Activated CD8-positive, alpha-beta memory T cell treated with anti-CD3 and anti-CD28 coated beads, Interleukin-2, amount 50 U/mL, for 48 hours (primary cell): ENCODE results near the gene TFEB.

Source experiments
- DNase-seq: peaks from one replicate; pipeline ENCODE4 v3.0.0-alpha.2; 2020

The TFEB gene

DNA sequence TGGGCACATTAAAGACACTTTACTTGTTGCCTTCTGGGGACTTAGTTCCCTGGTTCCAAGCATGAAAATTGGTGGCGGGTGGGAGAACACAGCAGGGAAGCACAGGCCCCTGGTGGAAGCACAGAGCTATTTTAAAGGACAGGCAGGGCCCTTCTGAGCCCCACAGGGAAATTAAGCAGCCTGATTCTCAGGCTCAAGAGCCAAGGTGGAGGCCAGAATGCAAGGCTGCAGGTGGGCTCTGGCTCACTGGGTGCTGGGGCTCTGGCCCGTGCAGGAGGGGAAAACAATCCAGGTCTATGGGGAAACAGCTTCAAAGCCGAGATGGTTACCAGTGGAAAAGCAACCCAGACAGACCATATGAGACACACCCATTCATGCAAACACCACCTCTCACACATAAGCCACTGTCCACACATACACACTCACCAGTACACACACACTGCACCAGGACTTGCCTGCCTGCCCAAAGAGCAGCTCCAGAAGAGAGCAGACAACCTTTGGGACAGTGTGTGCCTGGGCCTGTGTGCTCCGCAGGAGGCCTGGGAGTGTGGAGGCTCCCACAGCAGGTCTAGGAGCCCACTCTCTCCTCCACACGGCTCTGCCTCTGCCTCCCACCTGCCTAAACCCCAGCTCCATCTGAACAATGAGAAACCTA, 30.6 kb downstream of the TFEB start:
- no peak for DNase-seq

DNA sequence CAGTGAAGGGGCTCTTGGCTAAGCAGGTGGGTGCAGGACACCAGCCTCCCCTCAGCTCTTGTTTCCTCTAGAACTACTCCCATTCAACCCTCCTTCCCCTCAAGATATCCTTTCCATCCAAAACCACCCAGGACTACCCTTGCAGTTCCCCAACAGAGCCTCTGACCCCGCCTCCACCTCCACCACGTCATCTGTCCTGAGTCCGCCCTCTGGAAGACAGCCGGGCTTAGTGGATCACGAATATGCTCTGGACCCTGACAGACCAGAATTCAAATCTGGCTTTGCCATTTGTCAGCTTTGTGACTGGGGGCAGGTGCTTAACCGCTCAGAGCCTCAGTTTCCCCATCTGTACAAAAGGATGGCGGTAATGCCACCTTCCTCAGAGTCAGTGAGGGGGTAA, 31.4 kb downstream of the TFEB start:
- no peak for DNase-seq

DNA sequence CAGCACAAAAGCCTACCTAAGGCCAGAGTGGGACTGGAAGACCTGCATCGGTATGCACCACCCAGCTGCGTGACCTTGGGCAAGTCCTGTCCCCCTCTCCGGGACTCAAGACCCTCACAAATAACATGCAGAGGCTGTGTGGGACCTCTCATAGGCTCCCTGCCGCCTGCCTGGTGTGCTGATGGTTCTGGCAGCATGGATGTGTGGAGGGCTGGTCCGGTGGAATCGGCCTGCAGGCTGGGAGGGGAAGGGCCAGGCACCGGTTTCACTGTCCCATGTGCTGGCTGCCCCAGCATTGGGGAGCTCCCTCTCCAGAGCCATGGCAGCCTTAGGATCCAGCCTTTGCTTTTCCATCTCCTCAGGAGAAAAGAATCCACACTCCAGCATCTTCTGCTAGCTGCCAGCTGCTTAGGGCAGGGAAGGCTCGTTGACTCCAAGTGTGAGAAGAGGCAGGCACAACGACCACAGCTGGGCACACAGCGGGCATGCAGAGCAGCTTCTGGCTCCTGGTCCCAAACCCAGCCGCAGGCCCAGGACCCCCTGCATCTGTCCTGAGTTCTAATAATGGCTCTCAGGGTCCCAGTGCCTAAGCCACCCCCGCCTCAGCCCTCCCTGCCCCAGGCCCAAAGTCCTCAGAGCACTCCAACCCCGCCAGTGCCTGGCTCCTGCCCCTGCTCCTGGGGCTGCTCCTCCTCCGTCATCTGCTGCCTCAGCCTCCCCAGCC, 32.5 kb downstream of the TFEB start:
- DNase-seq = no peak

DNA sequence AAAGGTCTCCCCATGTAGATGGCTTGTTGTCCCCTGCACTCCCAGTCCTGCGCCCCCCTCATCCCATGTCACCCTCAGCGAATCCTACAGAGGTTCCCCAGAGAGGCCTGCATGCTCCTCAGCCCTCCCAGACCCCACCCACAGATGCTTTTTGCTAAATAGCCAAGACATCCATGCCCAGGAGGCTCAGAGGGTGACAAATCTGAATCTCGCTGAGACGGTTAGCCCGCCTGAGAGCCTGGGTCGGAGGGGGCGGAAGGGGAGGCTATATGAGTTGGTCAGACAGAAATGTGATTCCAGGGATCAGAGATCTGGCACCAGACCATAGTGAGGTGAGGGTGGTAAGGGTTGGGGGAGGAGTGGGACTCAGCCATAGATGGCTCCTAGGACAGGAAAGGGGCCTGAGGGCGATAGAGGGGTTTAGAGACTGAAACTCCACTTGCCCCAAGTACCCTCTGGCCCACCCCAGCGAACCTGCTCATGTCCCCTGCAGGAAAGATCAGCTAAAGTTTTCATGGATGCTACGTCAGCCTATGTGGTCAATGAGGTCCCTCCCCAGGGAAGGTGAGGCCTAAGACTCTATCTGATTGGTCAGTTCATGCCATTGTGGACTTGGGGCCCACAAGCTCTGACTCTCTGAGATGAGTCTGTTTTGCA, 33.2 kb downstream of the TFEB start:
- DNase-seq = no peak

DNA sequence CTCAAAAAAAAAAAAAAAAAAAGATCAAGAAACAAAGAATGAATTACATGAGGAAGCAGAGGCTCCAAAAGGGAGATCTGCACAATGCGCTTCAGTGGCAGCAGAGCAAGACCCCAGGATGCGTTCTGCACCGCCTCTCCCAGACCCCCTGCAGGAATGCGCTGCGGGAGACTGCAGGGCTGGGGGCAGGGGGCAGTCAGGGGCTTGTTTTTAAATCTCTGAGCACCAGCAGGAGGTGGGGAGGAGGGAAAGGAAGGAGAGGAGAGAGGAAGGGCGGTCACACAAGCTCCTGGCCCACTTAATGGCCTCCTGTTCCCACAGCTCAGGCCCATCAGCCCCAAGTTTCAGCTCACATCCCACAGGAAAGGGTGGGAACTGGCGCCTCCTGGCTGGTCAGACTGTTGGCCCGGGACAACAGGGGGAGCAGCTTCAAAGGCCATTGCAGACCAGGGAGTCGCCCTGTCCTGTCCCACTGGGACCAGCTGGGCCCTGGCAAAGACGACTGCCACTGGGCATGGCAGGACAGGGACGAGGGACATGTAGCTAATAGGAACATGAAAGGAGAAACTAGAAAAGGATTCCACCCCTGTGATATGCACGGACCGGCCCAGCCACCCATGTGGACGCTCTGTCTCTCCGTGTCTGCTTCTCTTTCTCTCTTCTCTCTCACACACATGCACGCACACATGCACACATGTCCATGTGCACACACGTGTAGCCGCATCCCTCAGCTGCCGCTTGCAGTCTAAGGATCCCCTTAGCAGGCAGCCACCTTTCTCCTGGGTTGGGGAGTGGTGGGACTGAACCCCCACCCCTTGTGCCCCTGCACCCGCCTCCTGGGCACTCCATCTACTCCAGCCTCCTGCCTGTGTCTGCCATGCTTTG, 34.7 kb downstream of the TFEB start:
- DNase-seq = no peak

DNA sequence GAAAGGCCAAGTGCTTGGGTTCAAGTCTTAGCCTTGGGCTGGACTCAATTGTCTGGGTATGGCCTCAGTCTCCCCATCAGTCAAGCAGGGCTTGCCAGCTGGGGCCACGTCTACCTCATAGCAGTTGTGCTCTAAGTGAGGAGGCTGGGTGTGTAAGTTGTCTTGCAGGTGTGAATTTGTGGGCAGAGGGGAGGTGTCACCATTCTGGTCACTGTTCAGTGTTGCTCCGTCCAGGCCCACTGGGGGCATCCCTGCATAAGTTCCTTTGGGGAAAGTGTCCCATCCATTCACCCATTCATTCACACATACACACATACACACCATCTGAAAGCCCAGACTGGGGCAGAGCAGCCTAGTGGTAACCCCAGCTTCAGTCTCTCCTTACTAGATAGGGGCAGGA, 36.3 kb downstream of the TFEB start:
- DNase-seq = no peak

DNA sequence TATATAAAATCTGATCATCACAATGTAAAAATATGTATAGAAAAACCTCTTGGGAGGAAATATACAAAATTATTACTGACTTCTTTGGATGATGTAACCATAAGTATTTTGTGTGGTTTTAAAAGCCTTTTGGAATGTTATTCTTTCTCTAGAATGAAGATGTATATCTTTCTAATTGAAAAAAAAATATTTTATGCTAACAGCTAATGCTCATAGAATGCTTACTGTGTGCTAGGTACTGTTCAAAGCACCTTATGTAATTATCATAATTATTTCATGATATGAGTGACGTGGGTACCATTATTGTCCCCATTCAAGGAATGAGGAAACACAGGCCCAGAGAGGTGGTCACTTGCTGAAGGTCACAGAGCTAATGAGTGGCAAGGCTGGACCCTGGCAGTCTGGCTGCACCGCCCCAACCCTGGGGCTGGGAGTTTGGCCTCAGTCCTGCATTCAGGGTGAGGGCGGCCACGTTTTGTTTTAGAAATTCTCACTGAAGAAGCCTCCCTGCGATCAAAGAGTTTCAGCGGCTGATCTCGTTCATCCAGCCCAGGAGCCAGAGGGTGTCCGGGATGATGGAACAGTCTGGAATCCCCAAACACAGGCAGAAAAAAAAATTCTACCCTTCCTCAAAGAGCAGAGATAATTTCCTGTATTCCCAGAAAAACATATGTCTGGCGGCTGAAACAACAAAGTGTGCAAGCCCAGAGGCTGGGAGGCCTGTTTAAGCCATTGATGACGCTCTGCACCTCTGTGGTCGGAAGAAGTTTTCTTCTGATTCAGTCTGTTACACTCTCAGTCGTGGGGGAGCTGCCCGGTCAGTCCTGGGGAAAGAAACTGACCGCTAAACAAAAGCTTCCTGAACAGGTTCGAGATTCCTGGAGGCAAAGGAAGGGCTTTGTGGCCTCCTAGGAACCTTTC, 37.3 kb downstream of the TFEB start:
- no peak for DNase-seq

DNA sequence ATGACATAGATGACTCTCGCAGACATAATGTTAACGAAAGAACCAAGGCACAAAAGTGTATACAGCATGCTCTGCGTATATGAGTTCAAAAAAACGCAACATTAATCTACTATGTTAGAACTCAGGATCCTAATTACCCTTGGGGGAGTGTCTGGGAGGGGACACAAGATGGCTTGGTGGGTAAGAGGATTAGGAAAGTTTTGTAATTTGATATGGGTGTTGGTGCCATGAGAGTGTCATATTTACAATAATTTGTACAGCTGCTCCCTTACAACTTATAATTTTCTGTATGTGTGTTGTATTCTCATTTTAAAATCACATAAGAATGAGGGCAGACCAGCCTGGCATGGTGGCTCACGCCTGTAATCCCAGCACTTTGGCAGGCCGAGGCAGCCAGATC, 38.6 kb downstream of the TFEB start:
- DNase-seq = no peak

DNA sequence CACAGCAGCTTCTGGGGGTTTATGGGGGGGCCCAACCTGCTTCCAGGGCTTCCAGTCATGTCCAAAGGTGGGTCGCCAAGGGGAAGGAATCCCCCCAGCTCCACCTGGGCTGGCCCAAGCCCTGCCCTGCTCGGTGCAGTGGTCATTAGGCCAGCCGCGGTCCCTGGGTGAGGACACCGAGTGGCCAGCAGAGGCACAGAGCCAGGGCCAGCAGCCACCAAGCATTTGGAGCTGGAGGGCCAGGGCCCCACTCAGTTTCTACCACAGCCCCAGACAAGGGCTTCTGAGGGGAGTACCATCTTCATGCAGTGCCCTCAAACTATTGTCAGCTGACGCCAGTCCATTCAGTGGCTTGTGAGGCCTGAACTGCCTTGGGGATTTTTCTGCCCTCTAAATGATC, 39.6 kb downstream of the TFEB start:
- DNase-seq = no peak

DNA sequence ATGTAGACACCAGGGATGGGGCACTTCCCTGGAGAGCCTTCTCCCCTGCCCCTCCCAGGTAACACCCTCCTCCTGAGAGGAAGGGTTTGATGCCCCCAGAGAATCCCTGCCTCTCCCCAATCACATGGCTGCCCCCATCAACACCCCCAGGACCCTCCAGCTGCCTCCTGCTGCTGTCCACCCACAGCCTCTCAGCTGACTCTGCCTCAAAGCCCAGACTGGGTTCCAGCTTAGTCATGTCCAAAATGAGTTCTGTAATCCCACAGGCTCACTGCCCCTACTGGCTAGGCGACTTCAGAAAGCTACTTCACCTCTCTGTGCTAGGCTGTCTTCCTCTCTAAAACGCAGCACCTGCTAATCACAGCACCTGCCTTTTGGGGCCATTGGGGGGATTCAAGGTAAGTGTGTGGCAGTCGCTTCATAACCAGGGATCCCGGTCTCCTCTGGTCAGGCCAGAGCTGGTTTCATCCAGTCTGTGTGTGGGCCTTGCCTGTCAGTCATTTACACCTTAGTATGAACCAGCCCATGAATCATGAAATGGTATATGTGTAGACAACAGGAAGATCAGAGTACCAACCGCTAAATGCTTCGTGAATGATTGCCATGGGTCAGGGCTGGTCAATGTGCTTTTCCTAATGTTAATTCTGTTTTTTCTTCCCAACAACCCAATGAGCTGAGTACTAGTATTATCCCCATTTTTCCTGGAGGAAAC, 40.4 kb downstream of the TFEB start:
- no peak for DNase-seq

DNA sequence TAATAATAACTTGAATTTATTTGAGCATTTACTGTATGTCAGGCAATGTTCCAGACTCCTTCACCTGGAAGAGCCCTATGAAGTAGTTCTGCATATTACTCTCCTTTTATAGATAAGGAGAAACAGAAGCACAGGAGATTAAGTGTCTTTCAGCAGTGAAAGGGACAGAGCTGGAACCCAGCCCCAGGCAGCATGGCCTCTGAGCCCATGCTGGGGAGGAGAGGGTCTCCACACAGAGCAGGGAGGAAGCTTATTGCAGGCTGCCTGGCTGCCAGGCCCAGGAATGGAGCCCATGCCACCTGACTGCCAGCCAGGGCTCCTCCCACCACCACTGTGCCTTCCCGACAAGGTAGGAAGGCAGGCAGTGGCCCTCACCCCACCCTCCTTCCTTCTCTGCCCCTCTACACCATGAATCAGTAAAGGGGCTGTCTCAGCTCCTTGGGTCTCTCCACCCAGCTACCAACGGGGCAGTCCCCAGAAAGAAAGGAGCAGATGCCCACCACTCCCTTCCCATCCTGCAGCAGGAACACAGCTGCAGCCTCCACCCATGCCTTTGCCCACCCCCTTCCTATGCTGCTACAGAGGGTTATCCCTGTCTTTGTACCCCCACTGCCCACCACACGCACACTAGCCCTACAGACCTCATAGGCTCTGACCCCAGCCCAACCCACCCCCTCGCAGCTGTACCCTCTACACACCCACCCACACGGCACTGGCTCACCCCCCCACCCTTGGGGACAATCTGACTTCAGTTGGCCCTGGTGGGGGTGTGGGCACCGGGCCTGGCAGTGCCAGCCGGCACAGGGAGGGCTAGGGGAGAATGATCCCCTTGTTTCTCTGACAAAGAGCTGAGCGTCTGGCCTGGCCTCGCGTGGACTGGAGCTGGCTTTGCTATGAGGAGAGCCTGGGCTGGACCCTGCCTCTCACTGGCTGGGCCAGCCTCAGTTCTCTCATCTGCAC, 41.8 kb downstream of the TFEB start:
- DNase-seq = no peak

DNA sequence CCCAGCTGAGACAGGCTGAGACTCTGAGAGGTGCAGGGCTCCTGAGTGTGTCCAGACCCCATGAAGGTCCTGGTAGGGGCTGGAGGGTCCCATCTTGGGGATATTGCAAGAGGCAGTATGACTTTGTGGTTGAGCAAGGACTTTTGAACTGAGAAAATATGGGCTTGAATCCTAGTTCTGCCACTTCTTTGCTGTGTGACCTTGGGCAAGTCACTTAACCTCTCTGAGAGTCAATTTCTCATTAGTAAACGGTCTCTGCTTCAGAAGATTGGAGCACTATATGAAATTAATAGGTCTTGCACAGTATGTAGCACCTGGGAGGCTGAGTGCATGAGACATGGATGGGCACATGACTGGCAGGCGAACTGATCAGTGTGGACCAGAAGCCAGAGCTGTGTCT, 42.7 kb downstream of the TFEB start:
- no peak for DNase-seq

DNA sequence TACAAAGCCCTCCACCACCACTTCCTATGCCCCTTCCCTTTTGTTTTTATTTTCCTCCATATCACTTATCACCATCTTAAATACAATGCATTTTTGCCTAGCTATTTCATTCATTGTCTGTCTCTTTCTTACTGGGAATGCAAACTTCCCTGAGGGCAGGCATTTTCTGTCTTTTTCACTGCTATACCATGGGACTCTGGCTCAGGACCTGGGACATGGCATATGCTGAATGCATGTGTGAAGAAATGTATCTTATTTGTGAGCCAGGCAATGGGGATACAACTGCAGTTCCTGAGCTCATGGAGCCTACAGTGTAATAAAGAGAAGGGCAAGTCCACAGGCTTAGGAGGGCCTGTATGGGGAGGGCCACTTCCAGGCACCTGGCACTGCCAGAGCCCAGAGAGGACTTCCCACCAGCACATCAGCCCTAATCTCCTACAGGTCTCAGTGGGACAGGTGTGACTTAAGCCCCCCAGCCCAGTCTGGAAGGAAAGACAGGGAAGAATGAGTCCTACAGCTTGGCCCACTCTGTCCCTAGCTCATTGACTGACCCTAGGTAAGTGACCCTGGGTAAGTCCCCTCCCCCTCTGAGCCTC, 43.2 kb downstream of the TFEB start:
- DNase-seq = no peak

DNA sequence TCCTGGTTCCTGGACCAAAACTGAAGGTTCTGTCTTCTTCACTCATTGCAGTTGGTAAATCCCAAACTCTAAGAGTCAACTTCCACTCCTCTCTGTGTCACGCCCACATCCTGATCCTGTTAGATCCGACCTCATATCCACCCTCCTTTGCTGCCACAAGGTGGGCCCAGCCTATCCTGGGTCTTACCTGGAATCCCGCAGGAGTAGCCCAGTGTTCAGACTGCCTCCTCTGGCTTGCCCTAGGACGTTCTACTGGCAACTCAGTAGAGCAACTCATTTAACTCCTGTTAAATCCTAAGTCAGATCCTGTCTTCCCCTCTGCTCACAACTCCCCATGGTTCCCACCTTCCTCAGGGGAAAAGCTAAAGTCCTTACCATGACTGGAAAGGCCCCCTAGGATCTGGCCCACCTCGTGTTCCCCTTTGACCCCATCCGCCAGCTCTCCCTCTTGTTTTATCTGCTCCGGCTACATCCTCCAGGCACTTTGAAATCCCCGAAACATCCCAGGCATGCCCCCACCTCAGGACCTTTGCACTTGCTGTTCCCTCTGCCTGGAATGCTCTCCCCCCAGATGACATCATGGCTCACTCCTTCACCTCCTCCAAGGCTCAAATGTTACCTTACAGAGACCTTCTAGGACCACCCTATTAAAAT, 43.9 kb downstream of the TFEB start:
- DNase-seq = no peak

DNA sequence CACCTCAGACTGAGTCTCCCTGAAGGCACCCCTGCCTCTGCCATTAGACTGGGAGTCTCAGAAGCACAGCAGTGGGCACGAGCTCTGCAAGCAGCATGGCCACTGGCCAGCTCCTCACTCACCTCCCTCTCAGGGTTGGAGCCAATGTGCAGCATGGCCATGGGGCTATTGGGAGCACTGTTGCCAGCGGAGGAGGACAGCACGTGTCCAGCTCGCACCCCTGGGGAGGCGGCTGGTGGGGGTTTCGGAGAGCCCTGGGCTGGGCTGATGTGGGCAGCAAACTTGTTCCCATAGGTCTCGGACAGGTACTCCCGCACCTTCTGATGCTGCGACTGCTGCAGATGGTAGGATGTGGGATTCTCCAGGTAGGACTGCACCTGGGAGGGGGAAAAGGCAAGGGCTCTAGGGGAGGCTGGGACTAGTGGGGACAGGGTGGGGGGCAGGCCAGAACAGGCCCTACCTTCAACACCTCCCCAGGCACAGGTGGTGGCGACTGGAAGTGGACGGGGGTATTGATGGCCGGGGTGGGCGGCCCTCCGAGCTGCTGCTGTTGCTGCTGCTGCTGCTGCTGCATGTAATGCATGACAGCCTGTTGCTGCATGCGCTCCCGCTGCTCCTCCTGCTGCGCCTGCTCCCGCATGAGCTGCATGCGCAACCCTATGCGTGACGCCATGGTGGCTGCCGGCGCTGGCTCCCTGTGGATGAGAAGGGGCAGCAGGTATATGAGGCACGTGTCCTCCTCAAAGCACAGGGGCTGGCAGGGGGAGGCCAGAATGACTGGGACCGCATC, 44.7 kb downstream of the TFEB start:
- DNase-seq = no peak

DNA sequence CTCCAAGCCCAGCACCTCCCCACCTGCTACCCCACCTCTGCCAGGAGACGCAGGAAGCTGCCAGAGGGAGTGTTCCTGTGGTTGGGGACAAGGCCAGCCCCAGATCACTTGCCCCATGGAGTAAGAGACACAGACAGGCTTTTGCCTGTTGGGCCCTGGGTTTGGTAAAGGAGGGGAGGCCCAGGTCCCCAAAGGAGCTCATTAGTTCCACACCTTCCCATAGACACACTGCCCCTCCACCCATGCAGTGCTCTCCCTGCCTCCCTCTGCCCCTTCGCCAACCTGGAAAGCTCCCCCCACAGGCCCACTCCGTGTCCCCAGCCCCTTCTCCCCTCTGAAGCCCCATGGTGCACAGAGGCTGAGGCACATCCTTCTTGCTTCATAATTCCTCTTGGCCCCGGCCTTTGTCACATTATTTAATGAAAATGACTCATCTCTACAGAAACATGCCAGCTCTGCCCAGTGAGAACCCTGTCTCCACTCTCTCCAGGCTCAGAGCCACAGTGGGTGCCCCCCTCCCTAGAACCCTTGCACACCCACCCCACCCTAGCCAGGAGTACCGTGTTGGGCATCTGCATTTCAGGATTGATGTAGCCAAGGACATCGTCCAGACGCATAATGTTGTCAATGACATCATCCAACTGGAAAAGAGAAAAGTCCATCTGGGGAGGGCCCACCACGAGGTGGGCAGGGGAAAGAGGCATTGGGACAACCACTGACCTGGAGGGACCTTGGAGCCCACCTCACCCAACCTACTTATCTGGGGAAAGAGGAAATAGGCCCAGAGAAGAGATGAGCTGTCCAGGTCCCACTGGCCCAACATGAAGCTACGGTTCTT, 46.0 kb downstream of the TFEB start:
- DNase-seq = no peak

DNA sequence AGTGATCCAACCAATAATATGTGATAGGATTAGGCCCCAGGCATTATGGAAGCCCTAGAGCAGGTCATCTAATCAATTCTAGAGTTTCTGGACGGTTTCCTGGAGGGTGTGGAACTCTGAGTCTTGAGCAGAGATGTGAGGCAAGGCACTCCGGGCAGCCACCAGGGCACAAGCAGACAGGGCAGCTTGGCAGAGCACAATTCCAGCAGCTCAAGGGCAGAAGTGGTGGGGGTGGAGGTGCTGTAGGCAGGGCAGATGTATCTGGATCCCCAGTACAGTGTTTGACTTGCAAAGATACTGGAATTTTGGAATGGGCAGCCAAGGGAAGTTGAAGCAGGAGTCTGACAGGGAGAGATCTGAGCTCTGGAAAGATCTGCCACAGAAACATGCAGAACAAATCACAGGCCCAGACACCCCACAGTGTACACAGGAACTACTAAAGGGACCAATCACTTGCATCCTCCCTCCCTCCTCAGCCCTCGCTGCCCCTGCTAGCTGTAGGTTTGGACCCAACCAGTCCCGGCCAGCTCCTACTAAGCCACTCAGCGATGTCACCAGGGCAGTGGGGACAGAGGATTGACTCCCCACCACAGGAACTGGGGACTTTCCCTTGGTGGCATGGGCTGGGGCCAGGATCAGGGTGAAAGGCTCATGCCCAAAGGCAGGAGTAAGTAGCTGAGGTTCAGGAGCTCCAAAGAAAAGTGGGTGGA, 47.0 kb downstream of the TFEB start:
- DNase-seq = no peak
